ENCODE data around the gene SLC12A2. TPM values are rescaled to one million over a fixed set of nuclear protein-coding genes. Genes with fewer than 3 reads are reported as not detected.

The SLC12A2 gene
- total and polyA plus RNA-seq, 12 donors, result 5.6 to 82.6 (median 52.9) TPM

- no peak for DNase-seq
- Histone ChIP-seq H3K36me3 (replicated peaks in 1 of 2) (no peaks in the 10 kb centered on the region), H3K4me3 (no peak overlapping the region), H3K27ac (no peak overlapping the region), H3K9me3 (replicated peaks in 1 of 3) (no peaks in the 10 kb centered on the region), H3K4me1 (replicated peaks in 1 of 2) (no peaks in the 10 kb centered on the region), H3K27me3 (no peaks in the 10 kb centered on the region)
- TF ChIP-seq, protein P1, sequence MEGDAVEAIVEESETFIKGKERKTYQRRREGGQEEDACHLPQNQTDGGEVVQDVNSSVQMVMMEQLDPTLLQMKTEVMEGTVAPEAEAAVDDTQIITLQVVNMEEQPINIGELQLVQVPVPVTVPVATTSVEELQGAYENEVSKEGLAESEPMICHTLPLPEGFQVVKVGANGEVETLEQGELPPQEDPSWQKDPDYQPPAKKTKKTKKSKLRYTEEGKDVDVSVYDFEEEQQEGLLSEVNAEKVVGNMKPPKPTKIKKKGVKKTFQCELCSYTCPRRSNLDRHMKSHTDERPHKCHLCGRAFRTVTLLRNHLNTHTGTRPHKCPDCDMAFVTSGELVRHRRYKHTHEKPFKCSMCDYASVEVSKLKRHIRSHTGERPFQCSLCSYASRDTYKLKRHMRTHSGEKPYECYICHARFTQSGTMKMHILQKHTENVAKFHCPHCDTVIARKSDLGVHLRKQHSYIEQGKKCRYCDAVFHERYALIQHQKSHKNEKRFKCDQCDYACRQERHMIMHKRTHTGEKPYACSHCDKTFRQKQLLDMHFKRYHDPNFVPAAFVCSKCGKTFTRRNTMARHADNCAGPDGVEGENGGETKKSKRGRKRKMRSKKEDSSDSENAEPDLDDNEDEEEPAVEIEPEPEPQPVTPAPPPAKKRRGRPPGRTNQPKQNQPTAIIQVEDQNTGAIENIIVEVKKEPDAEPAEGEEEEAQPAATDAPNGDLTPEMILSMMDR (IDR thresholded peaks at IDR 0.05), result no peak
- no peak for TF ChIP-seq POLR2A (IDR thresholded peaks at IDR 0.05)
- 85 to 94% (median 93%) methylated on average over 5 to 7 of the region's 7 CpGs for WGBS, 4 donors
- intact Hi-C loops (cut with DNase I), result no loop called here
These were observed 151.5 kb downstream of the SLC12A2 start for GRCh38 chr5:128234928-128235641.

- no peak for DNase-seq
- Histone ChIP-seq H3K27ac (no peak overlapping the region), H3K27me3 (no peaks in the 10 kb centered on the region), H3K9me3 (replicated peaks in 1 of 3) (no peaks in the 10 kb centered on the region), H3K4me1 (replicated peaks in 1 of 2) (no peaks in the 10 kb centered on the region), H3K36me3 (replicated peaks in 1 of 2) (no peaks in the 10 kb centered on the region), H3K4me3 (no peak overlapping the region)
- TF ChIP-seq, protein P1 (IDR thresholded peaks at IDR 0.05), result no peak
- no peak for TF ChIP-seq POLR2A (IDR thresholded peaks at IDR 0.05)
- intact Hi-C loops (cut with DNase I), result no loop called here
- WGBS, 4 donors, result 83 to 86% (median 83%) methylated on average over 7 of the region's 7 CpGs
These were observed 152.8 kb downstream of the SLC12A2 start for GRCh38 chr5:128236334-128236733.

DNA sequence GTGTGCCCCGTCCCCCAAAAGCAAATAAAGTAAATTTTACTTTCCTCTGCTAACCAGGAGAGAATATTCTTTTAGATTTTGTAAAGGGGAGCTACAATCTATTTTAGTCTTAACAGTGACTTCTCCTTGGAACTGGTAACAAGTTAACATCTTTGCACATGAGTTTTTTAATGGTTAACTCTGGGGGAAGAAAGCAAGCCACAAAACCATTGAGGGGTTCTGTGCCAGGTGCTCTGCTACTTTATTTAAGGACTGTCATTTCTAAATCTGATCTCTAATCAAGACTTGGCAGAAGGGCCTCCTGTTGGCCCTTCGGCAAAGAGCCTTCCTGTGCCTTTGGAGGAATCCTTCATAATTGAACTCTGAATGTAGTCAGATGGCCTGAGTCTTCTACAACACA is 153.4 kb downstream of the SLC12A2 start:
- no peak for DNase-seq
- Histone ChIP-seq H3K36me3 (replicated peaks in 1 of 2) (no peaks in the 10 kb centered on the region), H3K27me3 (no peaks in the 10 kb centered on the region), H3K9me3 (replicated peaks in 1 of 3) (no peaks in the 10 kb centered on the region), H3K4me3 (no peak overlapping the region), H3K27ac (no peak overlapping the region), H3K4me1 (replicated peaks in 1 of 2) (no peaks in the 10 kb centered on the region)
- intact Hi-C loops (cut with DNase I), result no loop called here
- 80 to 89% (median 85%) methylated on average over 2 of the region's 2 CpGs for WGBS, 4 donors
- TF ChIP-seq, protein P1 (IDR thresholded peaks at IDR 0.05), result no peak
- TF ChIP-seq POLR2A (IDR thresholded peaks at IDR 0.05), result no peak

GRCh38 chr5:128237546-128237945 is 154.0 kb downstream of the SLC12A2 start:
- H3K27ac ChIP-seq, result no peak overlapping the region
- 52 to 56% (median 54%) methylated on average over 8 of the region's 8 CpGs for WGBS, 4 donors
- no peaks in the 10 kb centered on the region for H3K9me3 ChIP-seq (replicated peaks in 1 of 3)
- intact Hi-C loops (cut with DNase I), result no loop called here
- H3K4me3 ChIP-seq, result no peak overlapping the region
- no peaks in the 10 kb centered on the region for H3K27me3 ChIP-seq
- no peak for DNase-seq
- H3K36me3 ChIP-seq (replicated peaks in 1 of 2), result no peaks in the 10 kb centered on the region
- no peaks in the 10 kb centered on the region for H3K4me1 ChIP-seq (replicated peaks in 1 of 2)
- TF ChIP-seq, protein P1 (IDR thresholded peaks at IDR 0.05), result no peak
- TF ChIP-seq POLR2A (IDR thresholded peaks at IDR 0.05), result no peak
